Gastrocnemius medialis (tissue), 4 donors: ENCODE results near the gene TXNRD1. TPM values are rescaled to one million over a fixed set of nuclear protein-coding genes. Genes with fewer than 3 reads are reported as not detected.

ENCODE experiments used
- ATAC-seq, 2 donors: fragments of 150-250 bp; one replicate each; pipeline ENCODE4 v1.9.1; 2016
- DNase-seq, 2 donors: peaks; one replicate each; pipeline ENCODE4 v3.0.0-alpha.2; 2019
- H3K27ac ChIP-seq, 4 donors: fragments of 200-600 bp; sonication (generic); 1 replicate in 1 of 4; 2 replicates in 3 of 4; pipeline ENCODE4 v1.5.1; 2016 to 2018; ENCODE audit warnings: mild to moderate bottlenecking in 2 of 4, moderate library complexity in 1 of 4
- H3K27me3 ChIP-seq, 3 donors: fragments of 200-600 bp; sonication (generic) in 2 of 3; 1 replicate in 1 of 3; 2 replicates in 2 of 3; pipeline versions ENCODE4 v1.5.1 to v1.6.0; 2016 to 2019; ENCODE audit warnings: mild to moderate bottlenecking in 1 of 3, moderate library complexity in 1 of 3
- H3K36me3 ChIP-seq, 2 donors: fragments of 200-600 bp; sonication (generic) in 1 of 2; one replicate each; pipeline ENCODE4 v1.5.1; 2017 to 2018
- H3K4me1 ChIP-seq, 2 donors: fragments of 200-600 bp; sonication (generic) in 1 of 2; one replicate each; pipeline ENCODE4 v1.5.1; 2016 to 2017; ENCODE audit warnings: mild to moderate bottlenecking in 2 of 2
- H3K4me3 ChIP-seq, 4 donors: fragments of 200-600 bp; sonication (generic) in 3 of 4; 1 replicate in 1 of 4; 2 replicates in 3 of 4; pipeline ENCODE4 v1.5.1; 2016 to 2019; ENCODE audit warnings: mild to moderate bottlenecking in 2 of 4
- H3K9me3 ChIP-seq, 3 donors: fragments of 200-600 bp; sonication (generic) in 2 of 3; 1 replicate in 1 of 3; 2 replicates in 2 of 3; pipeline ENCODE4 v1.5.1; 2016 to 2019
- CTCF ChIP-seq, 5 experiments: fragments of 450-650 bp in 3 of 5; fragments of 200-600 bp in 2 of 5; sonication (generic) in 2 of 5; IDR thresholded peaks in 4 of 5; conservative IDR thresholded peaks in 1 of 5; 1 replicate in 4 of 5; 2 replicates in 1 of 5; pipeline ENCODE4 v1.5.1; 2016 to 2019; ENCODE audit warnings: antibody characterized with exemption in 5 of 5, mild to moderate bottlenecking in 3 of 5, moderate library complexity in 3 of 5
- POLR2A ChIP-seq, 2 donors: fragments of 450-650 bp; IDR thresholded peaks; one replicate each; pipeline ENCODE4 v1.6.1; 2017; ENCODE audit warnings: antibody characterized with exemption in 2 of 2, mild to moderate bottlenecking in 2 of 2, moderate library complexity in 2 of 2
- in situ Hi-C, 4 donors: fragments of 200-750 bp; cut with MboI; loops; one replicate each; pipeline versions ENCODE4 v1.15.0 to v1.8.0; 2017; ENCODE audit warnings: low sequenced_read_pairs in 4 of 4
- intact Hi-C: fragments of 100-400 bp; cut with DNase I; formaldehyde crosslinking; loops from one replicate; pipeline ENCODE4 v1.15.1; 2023; ENCODE audit warnings: low total_unique reads
- total RNA-seq, 4 donors: library from RNA; depleted of rRNA; stranded (reverse); fragments of >200 nt; gene quantifications; one replicate each; pipeline versions ENCODE4 v1.1.0 to v1.2.3, GENCODE V29; 2016

The TXNRD1 gene
- total RNA-seq, 4 donors from 2014 or later = 96.6 to 139 (median 118) TPM

- TF ChIP-seq CTCF (IDR thresholded peaks at IDR 0.05 in 4 of 5, conservative IDR thresholded peaks at IDR 0.05 in 1 of 5) (no peak), POLR2A (IDR thresholded peaks at IDR 0.05) (no peak)
- Histone ChIP-seq H3K9me3 (no peaks in the 10 kb centered on the region), H3K4me1 (no peaks in the 10 kb centered on the region), H3K27me3 (no peaks in the 10 kb centered on the region), H3K27ac (no peak overlapping the region), H3K36me3 (no peaks in the 10 kb centered on the region), H3K4me3 (no peak overlapping the region)
- no peak for ATAC-seq
- DNase-seq = no peak
- intact Hi-C loops = no loop called here
- in situ Hi-C loops = no loop called here
Measured at GRCh38 chr12:104243971-104244370, 28.4 kb downstream of the TXNRD1 start.

GRCh38 chr12:104247698-104248097, 32.1 kb downstream of the TXNRD1 start:
- Histone ChIP-seq H3K9me3 (no peaks in the 10 kb centered on the region), H3K4me3 (no peak overlapping the region), H3K27ac (no peak overlapping the region), H3K27me3 (no peaks in the 10 kb centered on the region), H3K4me1 (no peaks in the 10 kb centered on the region), H3K36me3 (no peaks in the 10 kb centered on the region)
- intact Hi-C loops (no loop called here), in situ Hi-C loops (no loop called here)
- TF ChIP-seq CTCF (IDR thresholded peaks at IDR 0.05 in 4 of 5, conservative IDR thresholded peaks at IDR 0.05 in 1 of 5) = no peak
- TF ChIP-seq POLR2A (IDR thresholded peaks at IDR 0.05) = no peak
- ATAC-seq = no peak
- no peak for DNase-seq

DNA sequence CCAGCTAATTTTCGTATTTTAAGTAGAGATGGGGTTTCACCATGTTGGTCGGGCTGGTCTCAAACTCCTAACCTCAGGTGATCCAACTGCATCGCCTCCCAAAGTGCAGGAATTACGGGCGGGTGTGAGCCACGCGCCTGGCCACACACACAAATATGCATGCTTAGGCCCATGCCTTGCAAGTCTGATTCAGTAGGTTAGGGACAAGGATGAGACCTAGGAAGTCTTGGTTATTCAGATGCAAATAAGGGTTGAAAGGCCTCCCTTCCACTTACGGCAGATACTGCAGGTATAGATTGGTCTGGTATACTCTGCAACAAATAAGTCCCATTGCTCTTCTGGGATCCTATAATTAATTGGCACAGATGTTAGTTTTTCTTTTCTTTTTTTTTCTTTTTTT, 32.9 kb downstream of the TXNRD1 start:
- ATAC-seq = no peak

DNA sequence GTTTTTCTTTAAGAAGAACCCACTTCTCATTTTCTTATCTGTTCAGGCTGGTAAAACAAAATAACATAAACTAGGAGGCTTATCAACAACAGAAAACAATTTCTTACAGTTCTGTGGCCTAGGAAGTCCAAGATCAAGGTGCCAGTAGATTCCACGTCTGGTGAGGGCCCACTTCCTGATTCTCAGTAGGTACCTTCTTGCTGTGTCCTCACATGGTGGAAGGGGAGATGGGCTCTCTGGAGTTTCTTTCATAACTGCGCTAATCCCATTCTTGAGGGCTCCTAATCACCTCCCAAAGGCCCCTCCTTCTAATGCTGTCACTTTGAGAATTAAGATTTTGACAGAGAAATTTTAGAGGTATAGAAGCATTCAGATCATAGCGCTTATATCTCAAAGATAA, 33.4 kb downstream of the TXNRD1 start:
- ATAC-seq = no peak
- in situ Hi-C loops = no loop called here

More for the DNA sequence above, 32.9 kb downstream of the TXNRD1 start:
- in situ Hi-C loops (no loop called here), intact Hi-C loops (no loop called here)
- H3K4me1 ChIP-seq = no peaks in the 10 kb centered on the region
- TF ChIP-seq CTCF (IDR thresholded peaks at IDR 0.05 in 4 of 5, conservative IDR thresholded peaks at IDR 0.05 in 1 of 5) (no peak), POLR2A (IDR thresholded peaks at IDR 0.05) (no peak)
- no peak overlapping the region for H3K27ac ChIP-seq
- H3K27me3 ChIP-seq = no peaks in the 10 kb centered on the region
- no peak for DNase-seq
- no peaks in the 10 kb centered on the region for H3K9me3 ChIP-seq
- no peaks in the 10 kb centered on the region for H3K36me3 ChIP-seq
- no peak overlapping the region for H3K4me3 ChIP-seq

More for the DNA sequence above, 33.4 kb downstream of the TXNRD1 start:
- Histone ChIP-seq H3K36me3 (no peaks in the 10 kb centered on the region), H3K27ac (no peak overlapping the region), H3K4me1 (no peaks in the 10 kb centered on the region), H3K27me3 (no peaks in the 10 kb centered on the region), H3K4me3 (no peak overlapping the region), H3K9me3 (no peaks in the 10 kb centered on the region)
- TF ChIP-seq POLR2A (IDR thresholded peaks at IDR 0.05) (no peak), CTCF (IDR thresholded peaks at IDR 0.05 in 4 of 5, conservative IDR thresholded peaks at IDR 0.05 in 1 of 5) (no peak)
- no peak for DNase-seq
- intact Hi-C loops = no loop called here
